ENCODE data around the gene TPST2. TPM values are rescaled to one million over a fixed set of nuclear protein-coding genes. Genes with fewer than 3 reads are reported as not detected.

The TPST2 gene
- 10 to 100 TPM; 22.0 to 30.9 (median 28.7) TPM for total RNA-seq

GRCh38 chr22:26589845-26590736 lies at the start of gene TPST2:
TPST2 (minus strand) TSS chr22:26590132; CDS start chr22:26541630, 48,502 bp downstream.
- H3K27me3 ChIP-seq = peaks cover 0 to 5% (median 0%) of the 10 kb centered on the region in 4 donors
- no peaks in the 10 kb centered on the region for H3K9me3 ChIP-seq
- TF ChIP-seq EP300 (IDR thresholded peaks at IDR 0.05) (no peak), CTCF (IDR thresholded peaks at IDR 0.05) (peak in 2 of 3 experiments; percentile 4 to 7), POLR2AphosphoS5 (IDR thresholded peaks at IDR 0.05) (peak; percentile 73 to 86), POLR2A (IDR thresholded peaks at IDR 0.05; ENCODE audit: low read depth) (no peak)
- intact Hi-C loops (cut with DNase I) = loop anchor here (5.0 kb wide), 1 partner anchor 78 kb away; the partner anchor contains the start of gene TFIP11
- H3K27ac ChIP-seq (replicated peaks in 1 of 4) = peak within 1 kb of the TSS; percentile 76 to 88 (median 80)
- H3K36me3 ChIP-seq = no peaks in the 10 kb centered on the region
- DNase-seq (ENCODE audit: extremely low spot score) = peak; percentile 94
- peak within 1 kb of the TSS; percentile 74 to 93 (median 80) for H3K4me3 ChIP-seq
- WGBS = 14% methylated on average over 9 of the region's 72 CpGs
- H3K4me1 ChIP-seq = peaks cover 28 to 32% (median 29%) of the 10 kb centered on the region in 4 donors

- H3K27me3 ChIP-seq = peaks cover 0 to 57% (median 0%) of the 10 kb centered on the region in 4 donors
- DNase-seq (ENCODE audit: extremely low spot score) = no peak
- intact Hi-C loops (cut with DNase I) = no loop called here
- WGBS = 65% methylated on average over 1 of the region's 1 CpG
- no peaks in the 10 kb centered on the region for H3K9me3 ChIP-seq
- TF ChIP-seq CTCF (IDR thresholded peaks at IDR 0.05) = no peak
- no peak for TF ChIP-seq POLR2A (IDR thresholded peaks at IDR 0.05; ENCODE audit: low read depth)
- TF ChIP-seq EP300 (IDR thresholded peaks at IDR 0.05) = no peak
- TF ChIP-seq POLR2AphosphoS5 (IDR thresholded peaks at IDR 0.05) = no peak
- no peaks in the 10 kb centered on the region for H3K36me3 ChIP-seq
- peaks cover 0 to 12% (median 2%) of the 10 kb centered on the region in 4 donors for H3K4me1 ChIP-seq
- H3K27ac ChIP-seq (replicated peaks in 1 of 4) = no peak overlapping the region
- H3K4me3 ChIP-seq = no peak overlapping the region
These were observed 46.4 kb upstream of the TPST2 start for GRCh38 chr22:26636296-26636695.

GRCh38 chr22:26635117-26635516 lies 45.2 kb upstream of the TPST2 start:
- 84% methylated on average over 2 of the region's 2 CpGs for WGBS
- Histone ChIP-seq H3K4me1 (peaks cover 0 to 12% (median 2%) of the 10 kb centered on the region in 4 donors), H3K36me3 (no peaks in the 10 kb centered on the region), H3K27me3 (peaks cover 0 to 47% (median 0%) of the 10 kb centered on the region in 4 donors), H3K27ac (replicated peaks in 1 of 4) (no peak overlapping the region), H3K4me3 (no peak overlapping the region), H3K9me3 (peaks cover 0 to 5% (median 0%) of the 10 kb centered on the region in 4 donors)
- intact Hi-C loops (cut with DNase I) = no loop called here
- no peak for DNase-seq (ENCODE audit: extremely low spot score)
- no peak for TF ChIP-seq POLR2AphosphoS5 (IDR thresholded peaks at IDR 0.05)

- H3K9me3 ChIP-seq = peaks cover 0 to 5% (median 0%) of the 10 kb centered on the region in 4 donors
- intact Hi-C loops (cut with DNase I) = no loop called here
- H3K4me3 ChIP-seq = no peak overlapping the region
- peaks cover 0 to 38% (median 0%) of the 10 kb centered on the region in 4 donors for H3K27me3 ChIP-seq
- WGBS = 98% methylated on average over 3 of the region's 3 CpGs
- H3K4me1 ChIP-seq = peaks cover 0 to 12% (median 2%) of the 10 kb centered on the region in 4 donors
- H3K27ac ChIP-seq (replicated peaks in 1 of 4) = no peak overlapping the region
- TF ChIP-seq EP300 (IDR thresholded peaks at IDR 0.05) = no peak
- TF ChIP-seq POLR2AphosphoS5 (IDR thresholded peaks at IDR 0.05) = no peak
- TF ChIP-seq POLR2A (IDR thresholded peaks at IDR 0.05; ENCODE audit: low read depth) = no peak
- no peak for TF ChIP-seq CTCF (IDR thresholded peaks at IDR 0.05)
- no peak for DNase-seq (ENCODE audit: extremely low spot score)
- no peaks in the 10 kb centered on the region for H3K36me3 ChIP-seq
These were observed 44.3 kb upstream of the TPST2 start for GRCh38 chr22:26634189-26634588.
